Keratinocyte (primary cell): ENCODE measurements around the gene ARL4D. TPM values are rescaled to one million over a fixed set of nuclear protein-coding genes. Genes with fewer than 3 reads are reported as not detected.
A peak's percentile ranks its signal among the peaks of the same experiment; 100 is the strongest.

Experiments
- DNase-seq: peaks from one replicate; pipeline ENCODE4 v3.0.0-alpha.2; 2011; ENCODE audit warnings: low read depth, missing footprints, low spot score
- FAIRE-seq: peaks from 2 replicates; lab custom pipeline; 2011; peaks lifted over from hg19 to GRCh38; lab: Jason Lieb, UNC
- H2AFZ ChIP-seq: 2 replicates; pipeline ENCODE4 v1.6.0; 2012; ENCODE audit warnings: low read length, control low read depth, inconsistent platforms; ENCODE audit not compliant: control insufficient read depth
- H3K27ac ChIP-seq: 2 replicates; pipeline ENCODE4 v1.5.1; 2011; ENCODE audit warnings: low read length; ENCODE audit not compliant: control insufficient read depth, insufficient read depth
- H3K27me3 ChIP-seq: 3 replicates; pipeline ENCODE4 v1.6.0; 2011; ENCODE audit warnings: low read length; ENCODE audit not compliant: control insufficient read depth, insufficient read depth; ENCODE audit errors: extremely low read depth
- H3K36me3 ChIP-seq, 2 experiments: 2 replicates in 1 of 2; 3 replicates in 1 of 2; pipeline ENCODE4 v1.5.1; 2011; ENCODE audit warnings: low read length in 2 of 2, mild to moderate bottlenecking in 1 of 2; ENCODE audit not compliant: control insufficient read depth in 2 of 2, insufficient read depth in 2 of 2; ENCODE audit errors: extremely low read depth in 1 of 2
- H3K4me1 ChIP-seq: 3 replicates; pipeline ENCODE4 v1.5.1; 2011; ENCODE audit warnings: low read length; ENCODE audit not compliant: control insufficient read depth, insufficient read depth; ENCODE audit errors: extremely low read depth
- H3K4me2 ChIP-seq: 3 replicates; pipeline ENCODE4 v1.6.0; 2011; ENCODE audit warnings: low read depth, low read length; ENCODE audit not compliant: control insufficient read depth, insufficient read depth; ENCODE audit errors: extremely low read depth
- H3K4me3 ChIP-seq, 3 experiments: fragments of 200-600 bp in 1 of 3; sonication (generic) in 1 of 3; 2 replicates in 2 of 3; 3 replicates in 1 of 3; pipeline ENCODE4 v1.5.1; 2011 to 2016; ENCODE audit warnings: low read length in 3 of 3, mild to moderate bottlenecking in 3 of 3, control low read depth in 2 of 3, inconsistent platforms in 1 of 3, low read depth in 1 of 3, mixed read lengths in 1 of 3, mixed run types in 1 of 3, moderate library complexity in 1 of 3; ENCODE audit not compliant: control insufficient read depth in 2 of 3, insufficient read depth in 2 of 3; ENCODE audit errors: extremely low read depth in 1 of 3
- H3K79me2 ChIP-seq: 2 replicates; pipeline ENCODE4 v1.6.0; 2012; ENCODE audit warnings: low read length; ENCODE audit not compliant: control insufficient read depth, insufficient read depth
- H3K9ac ChIP-seq: 3 replicates; pipeline ENCODE4 v1.6.0; 2011; ENCODE audit warnings: low read length; ENCODE audit not compliant: control insufficient read depth, insufficient read depth; ENCODE audit errors: extremely low read depth
- H3K9me1 ChIP-seq: 3 replicates; pipeline ENCODE4 v1.6.0; 2011; ENCODE audit warnings: low read length; ENCODE audit not compliant: control insufficient read depth, insufficient read depth; ENCODE audit errors: extremely low read depth
- H3K9me3 ChIP-seq: 2 replicates; pipeline ENCODE4 v1.5.1; 2012; ENCODE audit warnings: low read depth, low read length; ENCODE audit not compliant: control insufficient read depth
- H4K20me1 ChIP-seq: 3 replicates; pipeline ENCODE4 v1.6.0; 2011; ENCODE audit warnings: low read length; ENCODE audit not compliant: control insufficient read depth, insufficient read depth; ENCODE audit errors: extremely low read depth
- EZH2 ChIP-seq: IDR thresholded peaks from one replicate; pipeline ENCODE4 v1.6.1; 2012; ENCODE audit warnings: inconsistent platforms, mild to moderate bottlenecking, low read length, moderate library complexity
- dilution Hi-C: fragments of 300-500 bp; cut with MboI; formaldehyde crosslinking; loops from one replicate; pipeline ENCODE4 v1.7.0; 2020; ENCODE audit warnings: low sequenced_read_pairs; ENCODE audit not compliant: extremely low pct_ligation_motif_present
- polyA plus RNA-seq, 5 experiments: library from polyadenylated mRNA; depleted of rRNA in 3 of 5; stranded (reverse) in 3 of 5; stranded (forward) in 1 of 5; unstranded in 1 of 5; fragments of >200 nt; gene quantifications; 1 replicate in 1 of 5; 2 replicates in 3 of 5; 3 replicates in 1 of 5; pipeline versions ENCODE4 v1.2.1 to v1.2.3, GENCODE V29; 2011 to 2012; ENCODE audit warnings: missing spikeins in 2 of 5, low read depth in 1 of 5, low replicate concordance in 1 of 5
- TF ChIP-seq, protein P1 (sequence below), 3 experiments: IDR thresholded peaks in 1 of 3; conservative IDR thresholded peaks in 1 of 3; optimal IDR thresholded peaks in 1 of 3; 2 replicates in 2 of 3; 3 replicates in 1 of 3; pipeline versions ENCODE3 to v1.5.1; 2011; ENCODE audit warnings: low read length in 3 of 3, mild to moderate bottlenecking in 3 of 3, moderate library complexity in 2 of 3, control low read depth in 1 of 3, inconsistent platforms in 1 of 3; ENCODE audit not compliant: insufficient read depth in 2 of 3; ENCODE audit errors: extremely low read depth in 1 of 3

ARL4D gene
- polyA plus RNA-seq, 1 donor (not counting 4 experiments of a cell fraction or from before 2014, with no cell fraction given) = 36.5 TPM

DNA sequence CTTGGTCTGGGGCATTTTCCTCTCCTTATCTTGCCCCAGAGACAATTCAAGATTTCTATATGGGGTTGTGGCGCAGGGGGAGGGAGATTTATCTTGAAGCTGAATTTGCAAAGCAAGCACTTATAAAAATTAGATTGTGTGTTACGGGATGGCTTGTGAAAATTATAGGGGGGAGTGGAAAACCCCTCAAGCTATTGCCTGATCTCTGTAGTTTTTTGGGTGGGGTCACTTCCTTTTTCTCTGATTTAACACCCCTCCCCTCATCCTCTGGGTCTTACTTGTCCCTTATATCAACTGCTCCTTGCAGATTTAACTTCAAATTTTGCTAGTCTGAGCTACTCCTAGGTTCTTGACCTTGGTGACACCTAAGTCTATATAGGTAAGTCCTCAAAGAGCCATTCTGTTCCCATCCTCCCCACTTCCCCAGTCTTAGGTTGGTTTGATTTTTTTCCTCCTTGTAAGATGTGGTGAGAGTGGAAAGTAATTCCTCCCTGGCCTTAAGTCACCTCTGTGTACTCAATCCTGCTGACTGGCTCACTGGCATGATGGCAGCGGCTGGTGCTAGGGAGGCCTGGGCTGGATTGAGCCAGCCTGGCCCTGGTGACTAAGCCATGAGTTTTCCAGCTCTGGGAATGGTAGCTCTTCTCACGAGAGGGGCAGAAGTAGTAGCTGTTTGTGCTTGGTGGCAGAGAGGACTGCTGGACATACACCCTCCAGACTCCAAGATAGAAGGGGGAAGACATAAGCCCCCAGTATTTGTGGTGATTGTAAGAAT, 2.3 kb downstream of the ARL4D start:
- no peak overlapping the region for H2AFZ ChIP-seq
- H3K4me3 ChIP-seq = peak overlapping the region; percentile 73 to 90 (median 88)
- TF ChIP-seq, protein P1, sequence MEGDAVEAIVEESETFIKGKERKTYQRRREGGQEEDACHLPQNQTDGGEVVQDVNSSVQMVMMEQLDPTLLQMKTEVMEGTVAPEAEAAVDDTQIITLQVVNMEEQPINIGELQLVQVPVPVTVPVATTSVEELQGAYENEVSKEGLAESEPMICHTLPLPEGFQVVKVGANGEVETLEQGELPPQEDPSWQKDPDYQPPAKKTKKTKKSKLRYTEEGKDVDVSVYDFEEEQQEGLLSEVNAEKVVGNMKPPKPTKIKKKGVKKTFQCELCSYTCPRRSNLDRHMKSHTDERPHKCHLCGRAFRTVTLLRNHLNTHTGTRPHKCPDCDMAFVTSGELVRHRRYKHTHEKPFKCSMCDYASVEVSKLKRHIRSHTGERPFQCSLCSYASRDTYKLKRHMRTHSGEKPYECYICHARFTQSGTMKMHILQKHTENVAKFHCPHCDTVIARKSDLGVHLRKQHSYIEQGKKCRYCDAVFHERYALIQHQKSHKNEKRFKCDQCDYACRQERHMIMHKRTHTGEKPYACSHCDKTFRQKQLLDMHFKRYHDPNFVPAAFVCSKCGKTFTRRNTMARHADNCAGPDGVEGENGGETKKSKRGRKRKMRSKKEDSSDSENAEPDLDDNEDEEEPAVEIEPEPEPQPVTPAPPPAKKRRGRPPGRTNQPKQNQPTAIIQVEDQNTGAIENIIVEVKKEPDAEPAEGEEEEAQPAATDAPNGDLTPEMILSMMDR (optimal IDR thresholded peaks at IDR 0.05 in 1 of 3, IDR thresholded peaks at IDR 0.05 in 1 of 3, conservative IDR thresholded peaks at IDR 0.05 in 1 of 3; ENCODE audit: extremely low read depth in 1 of 3, insufficient read depth in 2 of 3, low read length in 3 of 3) = no peak
- TF ChIP-seq EZH2 = no peak
- H4K20me1 ChIP-seq = no peaks in the 10 kb centered on the region
- no peaks in the 10 kb centered on the region for H3K9me3 ChIP-seq
- H3K9ac ChIP-seq = peak overlapping the region; percentile 86
- H3K9me1 ChIP-seq = no peaks in the 10 kb centered on the region
- H3K36me3 ChIP-seq = peaks cover 9 to 25% of the 10 kb centered on the region in 2 experiments
- H3K27ac ChIP-seq = peak overlapping the region; percentile 90
- H3K27me3 ChIP-seq = no peaks in the 10 kb centered on the region
- DNase-seq = no peak
- H3K4me2 ChIP-seq = peak overlapping the region; percentile 95
- peak; percentile 93 for FAIRE-seq
- peaks cover 21% of the 10 kb centered on the region for H3K4me1 ChIP-seq
- peaks cover 35% of the 10 kb centered on the region for H3K79me2 ChIP-seq
- dilution Hi-C loops = no loop called here

DNA sequence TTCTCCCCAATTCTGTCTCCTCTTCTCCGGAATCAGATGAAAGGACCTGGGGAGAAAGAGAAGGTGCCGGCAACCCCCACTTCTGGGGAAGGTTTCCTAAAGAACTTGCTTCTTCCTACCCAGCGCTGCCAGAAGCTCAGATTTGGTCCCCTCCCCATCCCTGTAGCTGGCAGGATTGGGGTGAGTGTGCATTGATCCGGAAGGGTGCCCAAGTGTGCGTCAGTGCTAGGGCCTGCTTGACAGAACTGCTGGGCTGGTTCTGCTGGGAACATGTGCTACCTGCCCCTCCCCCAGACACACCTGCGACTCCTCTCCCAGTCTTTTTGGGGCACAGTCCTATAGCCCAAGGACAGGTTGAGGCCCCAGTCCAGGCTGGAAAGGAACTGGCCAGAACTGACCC, 3.3 kb downstream of the ARL4D start:
- Histone ChIP-seq H3K36me3 (peaks cover 9 to 25% of the 10 kb centered on the region in 2 experiments), H3K4me1 (peaks cover 21% of the 10 kb centered on the region), H3K9ac (peak overlapping the region; percentile 86), H3K9me3 (no peaks in the 10 kb centered on the region), H3K9me1 (no peaks in the 10 kb centered on the region), H4K20me1 (no peaks in the 10 kb centered on the region), H3K79me2 (peaks cover 35% of the 10 kb centered on the region), H2AFZ (no peak overlapping the region), H3K4me2 (peak overlapping the region; percentile 95), H3K27ac (peak overlapping the region; percentile 90), H3K4me3 (peak overlapping the region; percentile 73 to 90 (median 88)), H3K27me3 (no peaks in the 10 kb centered on the region)
- FAIRE-seq = peak; percentile 75
- TF ChIP-seq, protein P1 (optimal IDR thresholded peaks at IDR 0.05 in 1 of 3, IDR thresholded peaks at IDR 0.05 in 1 of 3, conservative IDR thresholded peaks at IDR 0.05 in 1 of 3; ENCODE audit: extremely low read depth in 1 of 3, insufficient read depth in 2 of 3, low read length in 3 of 3) = no peak
- TF ChIP-seq EZH2 = no peak
- dilution Hi-C loops = no loop called here
- no peak for DNase-seq
